Endothelial cell (in vitro differentiated cells): ENCODE data around the gene SGPL1. TPM values are rescaled to one million over a fixed set of nuclear protein-coding genes. Genes with fewer than 3 reads are reported as not detected.

ENCODE experiments used
- DNase-seq: peaks from one replicate; pipeline ENCODE4 v3.0.0; 2021; ENCODE audit warnings: low spot score
- H3K27ac Mint-ChIP-seq: one replicate; pipeline ENCODE4 v1.8.0; 2021; ENCODE audit warnings: mixed read lengths, inconsistent platforms; ENCODE audit not compliant: unreplicated experiment
- H3K27me3 Mint-ChIP-seq: one replicate; pipeline ENCODE4 v1.8.0; 2021; ENCODE audit warnings: mild to moderate bottlenecking, moderate library complexity, mixed read lengths, inconsistent platforms; ENCODE audit not compliant: unreplicated experiment
- H3K36me3 Mint-ChIP-seq: one replicate; pipeline ENCODE4 v1.8.0; 2021; ENCODE audit warnings: mild to moderate bottlenecking, low read depth, mixed read lengths, inconsistent platforms; ENCODE audit not compliant: unreplicated experiment
- H3K4me1 Mint-ChIP-seq: one replicate; pipeline ENCODE4 v1.8.0; 2021; ENCODE audit warnings: mild to moderate bottlenecking, mixed read lengths, inconsistent platforms; ENCODE audit not compliant: unreplicated experiment
- H3K4me3 Mint-ChIP-seq: one replicate; pipeline ENCODE4 v1.8.0; 2021; ENCODE audit warnings: mild to moderate bottlenecking, mixed read lengths, inconsistent platforms; ENCODE audit not compliant: unreplicated experiment
- H3K9me3 Mint-ChIP-seq: one replicate; pipeline ENCODE4 v1.8.0; 2021; ENCODE audit warnings: mixed read lengths, inconsistent platforms; ENCODE audit not compliant: unreplicated experiment
- CTCF ChIP-seq: fragments of 200-600 bp; sonication (generic); IDR thresholded peaks from one replicate; pipeline ENCODE4 v1.5.0; 2021; ENCODE audit warnings: antibody characterized with exemption; ENCODE audit not compliant: unreplicated experiment
- total RNA-seq: library from RNA; stranded (reverse); fragmentation: NEBNext Ultra II Directional; extraction: Animal tissue kit (Norgen Biotek cat#: 25700); gene quantifications from one replicate; pipeline ENCODE4 v1.2.1, GENCODE V29; 2021; ENCODE audit not compliant: unreplicated experiment

SGPL1 gene
- total RNA-seq, 1 donor from 2014 or later = 59.0 TPM

- no peak for DNase-seq
- H3K9me3 Mint-ChIP-seq = no peaks in the 10 kb centered on the region
- no peak overlapping the region for H3K4me3 Mint-ChIP-seq
- no peaks in the 10 kb centered on the region for H3K36me3 Mint-ChIP-seq
- no peak for TF ChIP-seq CTCF
- H3K27me3 Mint-ChIP-seq = peaks cover 3% of the 10 kb centered on the region
- H3K4me1 Mint-ChIP-seq = peaks cover 21% of the 10 kb centered on the region
- no peak overlapping the region for H3K27ac Mint-ChIP-seq
Observed at GRCh38 chr10:70810967-70811366, 4.8 kb upstream of the SGPL1 start.

- Mint-ChIP-seq H3K4me3 (no peak overlapping the region), H3K36me3 (no peaks in the 10 kb centered on the region), H3K27me3 (peaks cover 3% of the 10 kb centered on the region), H3K9me3 (no peaks in the 10 kb centered on the region), H3K27ac (no peak overlapping the region), H3K4me1 (peaks cover 26% of the 10 kb centered on the region)
- no peak for DNase-seq
- TF ChIP-seq CTCF = no peak
Observed at GRCh38 chr10:70811881-70812280, 3.9 kb upstream of the SGPL1 start.

GRCh38 chr10:70812814-70813213, 2.9 kb upstream of the SGPL1 start:
- Mint-ChIP-seq H3K27me3 (peaks cover 3% of the 10 kb centered on the region), H3K27ac (no peak overlapping the region), H3K9me3 (no peaks in the 10 kb centered on the region), H3K36me3 (peaks cover 3% of the 10 kb centered on the region), H3K4me1 (peaks cover 30% of the 10 kb centered on the region), H3K4me3 (no peak overlapping the region)
- no peak for DNase-seq
- no peak for TF ChIP-seq CTCF

- no peaks in the 10 kb centered on the region for H3K9me3 Mint-ChIP-seq
- peaks cover 3% of the 10 kb centered on the region for H3K27me3 Mint-ChIP-seq
- no peak for DNase-seq
- no peak overlapping the region for H3K4me3 Mint-ChIP-seq
- H3K27ac Mint-ChIP-seq = no peak overlapping the region
- no peak for TF ChIP-seq CTCF
- peaks cover 5% of the 10 kb centered on the region for H3K36me3 Mint-ChIP-seq
- peaks cover 31% of the 10 kb centered on the region for H3K4me1 Mint-ChIP-seq
Observed at GRCh38 chr10:70814126-70814525, 1.6 kb upstream of the SGPL1 start.

GRCh38 chr10:70816220-70816894, 609 bp downstream of the SGPL1 start:
- peak overlapping the region; percentile 77 for H3K27ac Mint-ChIP-seq
- peaks cover 28% of the 10 kb centered on the region for H3K4me1 Mint-ChIP-seq
- DNase-seq = peak; percentile 71
- TF ChIP-seq CTCF = no peak
- peaks cover 3% of the 10 kb centered on the region for H3K27me3 Mint-ChIP-seq
- peak overlapping the region; percentile 96 for H3K4me3 Mint-ChIP-seq
- H3K36me3 Mint-ChIP-seq = peaks cover 16% of the 10 kb centered on the region
- H3K9me3 Mint-ChIP-seq = no peaks in the 10 kb centered on the region
